ENCODE data around the gene ARID5B.

The ARID5B gene

DNA sequence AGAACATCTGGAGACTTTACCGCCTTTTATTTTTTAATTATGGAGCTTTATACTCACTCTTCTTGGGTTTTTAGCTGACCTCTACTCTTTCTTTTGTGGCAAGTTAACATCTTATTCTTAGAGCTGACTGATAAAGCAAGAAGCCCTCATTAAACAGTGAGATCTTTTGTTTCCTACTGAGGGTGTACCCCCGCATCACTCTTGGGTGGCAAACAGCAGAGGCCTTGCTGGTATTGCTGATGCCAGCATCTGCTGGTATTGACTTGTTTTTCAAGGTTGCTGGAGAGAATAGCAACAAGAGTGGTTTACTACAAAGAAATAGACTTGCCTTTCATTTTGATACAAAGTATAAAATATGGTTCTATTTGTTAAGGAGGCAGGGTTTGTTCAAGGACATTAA lies 154.7 kb downstream of the ARID5B start (continued):
- no peak for TF ChIP-seq ZNF335 (tag by site-specific recombination; conservative IDR thresholded peaks at IDR 0.05)

DNA sequence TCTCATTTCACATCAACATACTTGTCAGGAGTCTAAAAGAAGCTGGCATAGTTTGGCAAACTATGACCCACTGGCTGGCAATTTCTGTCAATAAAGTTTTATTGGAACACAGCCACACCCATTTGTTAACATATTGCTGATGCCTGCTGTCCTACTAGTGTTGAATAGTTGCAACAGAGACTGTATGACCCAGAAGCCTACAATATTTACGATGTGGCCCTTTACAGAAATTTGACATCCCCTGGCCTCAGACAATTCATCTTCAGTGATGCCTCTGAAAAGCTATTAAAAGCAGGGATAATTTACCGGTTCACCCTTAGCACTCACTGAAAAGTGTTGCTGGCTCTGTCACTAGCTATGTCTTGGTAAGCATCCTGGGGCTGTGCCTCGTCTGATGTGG lies 155.2 kb downstream of the ARID5B start:
- H3K4me1 ChIP-seq (ENCODE audit: control insufficient read depth, insufficient read depth, low read length) = no peaks in the 10 kb centered on the region

DNA sequence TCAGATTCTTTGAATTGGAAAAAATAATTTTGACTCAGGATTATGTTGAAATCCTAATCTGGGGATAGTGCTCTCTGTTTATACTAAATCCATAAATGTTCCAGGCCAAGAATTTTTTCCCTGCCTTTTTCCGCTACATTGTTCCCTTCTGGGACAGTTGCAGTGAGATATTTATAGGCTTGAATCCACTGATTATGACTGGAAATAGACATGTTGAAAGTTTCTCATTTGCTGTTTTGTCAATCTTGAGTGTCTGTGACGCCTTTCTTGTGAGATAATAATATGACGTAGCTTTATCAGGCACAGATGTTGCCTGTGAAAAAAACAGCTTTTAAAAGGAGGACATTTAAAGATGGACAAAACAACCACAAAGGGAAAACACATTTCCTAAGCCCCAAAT lies 155.9 kb downstream of the ARID5B start:
- Histone ChIP-seq H3K36me3 (ENCODE audit: control insufficient read depth in 2 of 2, insufficient read depth in 1 of 2, low read length in 2 of 2) (peaks cover 0 to 22% of the 10 kb centered on the region in 2 experiments; a peak in 1 of 3 replicates), H3K4me3 (ENCODE audit: low read depth, low read length) (no peak overlapping the region), H3K27ac (ENCODE audit: extremely low read depth, low read depth, low read length) (no peak overlapping the region), H3K9me3 (ENCODE audit: control insufficient read depth, insufficient read depth, low read depth, low read length) (no peaks in the 10 kb centered on the region), H3K4me1 (ENCODE audit: control insufficient read depth, insufficient read depth, low read length) (no peaks in the 10 kb centered on the region)
- ChIA-PET CTCF (no interaction called here), POLR2A (no interaction called here)
- no peak for TF ChIP-seq ZNF175 (tag by site-specific recombination; IDR thresholded peaks at IDR 0.05)
- TF ChIP-seq, protein P1, sequence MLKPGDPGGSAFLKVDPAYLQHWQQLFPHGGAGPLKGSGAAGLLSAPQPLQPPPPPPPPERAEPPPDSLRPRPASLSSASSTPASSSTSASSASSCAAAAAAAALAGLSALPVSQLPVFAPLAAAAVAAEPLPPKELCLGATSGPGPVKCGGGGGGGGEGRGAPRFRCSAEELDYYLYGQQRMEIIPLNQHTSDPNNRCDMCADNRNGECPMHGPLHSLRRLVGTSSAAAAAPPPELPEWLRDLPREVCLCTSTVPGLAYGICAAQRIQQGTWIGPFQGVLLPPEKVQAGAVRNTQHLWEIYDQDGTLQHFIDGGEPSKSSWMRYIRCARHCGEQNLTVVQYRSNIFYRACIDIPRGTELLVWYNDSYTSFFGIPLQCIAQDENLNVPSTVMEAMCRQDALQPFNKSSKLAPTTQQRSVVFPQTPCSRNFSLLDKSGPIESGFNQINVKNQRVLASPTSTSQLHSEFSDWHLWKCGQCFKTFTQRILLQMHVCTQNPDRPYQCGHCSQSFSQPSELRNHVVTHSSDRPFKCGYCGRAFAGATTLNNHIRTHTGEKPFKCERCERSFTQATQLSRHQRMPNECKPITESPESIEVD (tag by site-specific recombination; IDR thresholded peaks at IDR 0.05) = peak; percentile 54

More for the DNA sequence above, 155.2 kb downstream of the ARID5B start:
- Histone ChIP-seq H3K36me3 (ENCODE audit: control insufficient read depth in 2 of 2, insufficient read depth in 1 of 2, low read length in 2 of 2) (peaks cover 0 to 26% of the 10 kb centered on the region in 2 experiments; a peak in 1 of 3 replicates), H3K9me3 (ENCODE audit: control insufficient read depth, insufficient read depth, low read depth, low read length) (no peaks in the 10 kb centered on the region), H3K27ac (ENCODE audit: extremely low read depth, low read depth, low read length) (no peak overlapping the region), H3K4me3 (ENCODE audit: low read depth, low read length) (no peak overlapping the region)
- TF ChIP-seq ZNF621 (tag by site-specific recombination; IDR thresholded peaks at IDR 0.05) (no peak), KLF7 (tag by site-specific recombination; IDR thresholded peaks at IDR 0.05; ENCODE audit: borderline replicate concordance) (peak; percentile 68; the same call in 1 of the 2 replicates), ZNF169 (tag by site-specific recombination; IDR thresholded peaks at IDR 0.05) (no peak), ZSCAN30 (tag by site-specific recombination; IDR thresholded peaks at IDR 0.05) (peak; percentile 85), KLF10 (tag by site-specific recombination; IDR thresholded peaks at IDR 0.05) (peak; percentile 53; the same call in 1 of the 2 replicates), KLF9 (tag by site-specific recombination; IDR thresholded peaks at IDR 0.05; ENCODE audit: low read depth) (peak; percentile 68)
- ChIA-PET CTCF (no interaction called here), POLR2A (no interaction called here)

DNA sequence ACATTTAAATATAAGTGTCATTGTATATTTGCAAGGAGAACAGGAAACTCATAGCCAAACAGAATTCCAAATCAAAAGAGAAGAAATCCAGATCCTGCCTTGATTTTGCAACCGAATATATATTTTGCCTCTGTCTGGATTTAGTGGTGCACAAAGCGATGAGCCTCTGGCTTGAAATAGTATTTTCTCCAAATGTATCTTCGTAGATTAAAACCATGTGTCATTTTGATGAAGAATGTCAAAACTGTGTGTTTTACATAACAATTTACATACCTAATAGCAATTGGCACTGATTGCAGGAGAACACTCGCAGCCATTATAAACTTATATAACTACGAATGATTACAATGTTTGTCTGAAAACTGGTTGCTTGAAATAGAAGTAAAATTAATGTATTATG lies 156.4 kb downstream of the ARID5B start:
- H3K27ac ChIP-seq (ENCODE audit: extremely low read depth, low read depth, low read length) = no peak overlapping the region
- POLR2A ChIA-PET = no interaction called here
- TF ChIP-seq PRDM1 (tag by site-specific recombination; IDR thresholded peaks at IDR 0.05) = no peak
- CTCF ChIA-PET = no interaction called here
- no peak overlapping the region for H3K4me3 ChIP-seq (ENCODE audit: low read depth, low read length)
- H3K9me3 ChIP-seq (ENCODE audit: control insufficient read depth, insufficient read depth, low read depth, low read length) = no peaks in the 10 kb centered on the region
- H3K4me1 ChIP-seq (ENCODE audit: control insufficient read depth, insufficient read depth, low read length) = no peaks in the 10 kb centered on the region
- H3K36me3 ChIP-seq (ENCODE audit: control insufficient read depth in 2 of 2, insufficient read depth in 1 of 2, low read length in 2 of 2) = peaks cover 0 to 17% of the 10 kb centered on the region in 2 experiments; a peak in 1 of 3 replicates

DNA sequence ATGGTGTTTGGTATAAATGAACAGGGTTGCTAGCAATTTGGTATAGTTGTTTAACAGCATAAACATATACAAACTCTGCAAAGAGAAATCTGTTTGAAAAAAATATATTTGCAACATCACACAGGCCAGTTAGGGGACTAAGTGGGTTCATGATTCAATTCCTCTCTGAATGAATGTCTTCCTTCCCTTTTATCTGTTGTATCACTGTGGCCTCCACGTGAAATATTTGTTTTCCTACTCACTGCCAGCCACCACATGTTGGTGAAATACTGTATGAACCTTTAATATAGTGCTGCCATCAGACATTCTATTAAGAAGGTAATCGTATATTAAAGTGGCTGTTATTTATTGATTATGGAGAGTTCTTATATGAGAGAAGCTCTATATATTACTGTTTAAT lies 157.0 kb downstream of the ARID5B start:
- ChIA-PET POLR2A (interaction anchor here (1.2 kb wide), 1 partner anchor 9 kb away, joined by 3 read pairs; no protein-coding TSS in a partner anchor), CTCF (interaction anchor here (0.6 to 1.9 kb wide), 2 partner anchors 19 to 180 kb away, joined by 3 to 5 read pairs; no protein-coding TSS in a partner anchor)
- H3K4me3 ChIP-seq (ENCODE audit: low read depth, low read length) = no peak overlapping the region
- peaks cover 0 to 12% of the 10 kb centered on the region in 2 experiments; a peak in 1 of 3 replicates for H3K36me3 ChIP-seq (ENCODE audit: control insufficient read depth in 2 of 2, insufficient read depth in 1 of 2, low read length in 2 of 2)
- H3K9me3 ChIP-seq (ENCODE audit: control insufficient read depth, insufficient read depth, low read depth, low read length) = no peaks in the 10 kb centered on the region
- no peak overlapping the region for H3K27ac ChIP-seq (ENCODE audit: extremely low read depth, low read depth, low read length)
- no peaks in the 10 kb centered on the region for H3K4me1 ChIP-seq (ENCODE audit: control insufficient read depth, insufficient read depth, low read length)
- TF ChIP-seq ZBTB21 (tag by site-specific recombination; IDR thresholded peaks at IDR 0.05) (no peak), ZNF830 (tag by site-specific recombination; IDR thresholded peaks at IDR 0.05; ENCODE audit: low read depth) (no peak), ZNF391 (tag by site-specific recombination; IDR thresholded peaks at IDR 0.05; ENCODE audit: borderline replicate concordance, low read depth) (no peak), ZNF670 (tag by site-specific recombination; IDR thresholded peaks at IDR 0.05; ENCODE audit: low read depth) (no peak), OVOL3 (tag by site-specific recombination; IDR thresholded peaks at IDR 0.05) (no peak), ZNF138 (tag by site-specific recombination; IDR thresholded peaks at IDR 0.05; ENCODE audit: borderline replicate concordance) (no peak), ZXDB (tag by site-specific recombination; IDR thresholded peaks at IDR 0.05) (no peak), SALL2 (tag by site-specific recombination; IDR thresholded peaks at IDR 0.05; ENCODE audit: borderline replicate concordance) (no peak), ZNF121 (tag by site-specific recombination; IDR thresholded peaks at IDR 0.05) (no peak), ZFHX2 (tag by site-specific recombination; conservative IDR thresholded peaks at IDR 0.05) (no peak), ZNF132 (tag by site-specific recombination; IDR thresholded peaks at IDR 0.05; ENCODE audit: borderline replicate concordance) (no peak), ZNF169 (tag by site-specific recombination; IDR thresholded peaks at IDR 0.05) (no peak), ZBTB20 (tag by site-specific recombination; IDR thresholded peaks at IDR 0.05) (no peak), ZEB2 (tag by site-specific recombination; IDR thresholded peaks at IDR 0.05) (no peak), ZNF174 (tag by site-specific recombination; IDR thresholded peaks at IDR 0.05) (no peak)
- TF ChIP-seq, protein P2, sequence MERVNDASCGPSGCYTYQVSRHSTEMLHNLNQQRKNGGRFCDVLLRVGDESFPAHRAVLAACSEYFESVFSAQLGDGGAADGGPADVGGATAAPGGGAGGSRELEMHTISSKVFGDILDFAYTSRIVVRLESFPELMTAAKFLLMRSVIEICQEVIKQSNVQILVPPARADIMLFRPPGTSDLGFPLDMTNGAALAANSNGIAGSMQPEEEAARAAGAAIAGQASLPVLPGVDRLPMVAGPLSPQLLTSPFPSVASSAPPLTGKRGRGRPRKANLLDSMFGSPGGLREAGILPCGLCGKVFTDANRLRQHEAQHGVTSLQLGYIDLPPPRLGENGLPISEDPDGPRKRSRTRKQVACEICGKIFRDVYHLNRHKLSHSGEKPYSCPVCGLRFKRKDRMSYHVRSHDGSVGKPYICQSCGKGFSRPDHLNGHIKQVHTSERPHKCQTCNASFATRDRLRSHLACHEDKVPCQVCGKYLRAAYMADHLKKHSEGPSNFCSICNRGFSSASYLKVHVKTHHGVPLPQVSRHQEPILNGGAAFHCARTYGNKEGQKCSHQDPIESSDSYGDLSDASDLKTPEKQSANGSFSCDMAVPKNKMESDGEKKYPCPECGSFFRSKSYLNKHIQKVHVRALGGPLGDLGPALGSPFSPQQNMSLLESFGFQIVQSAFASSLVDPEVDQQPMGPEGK (tag by site-specific recombination; IDR thresholded peaks at IDR 0.05) = no peak

Data from HEK293 (cell line).